Measurements from ENCODE around the gene HNF4A.

Gene HNF4A

GRCh38 chr20:44423480-44423879 lies 68.0 kb downstream of the HNF4A start:
- no peak for DNase-seq (ENCODE audit: low read depth in 3 of 3, low spot score in 1 of 3)

- no peak for DNase-seq (ENCODE audit: low read depth in 3 of 3, low spot score in 1 of 3)
Measured at GRCh38 chr20:44424039-44424495, 68.6 kb downstream of the HNF4A start.

GRCh38 chr20:44425923-44426322 lies 70.4 kb downstream of the HNF4A start:
- no peak for DNase-seq (ENCODE audit: low read depth in 3 of 3, low spot score in 1 of 3)

GRCh38 chr20:44426879-44427790 lies 71.6 kb downstream of the HNF4A start:
- DNase-seq (ENCODE audit: low read depth in 3 of 3, low spot score in 1 of 3): no peak

GRCh38 chr20:44427804-44428173 lies 72.3 kb downstream of the HNF4A start:
- DNase-seq (ENCODE audit: low read depth in 3 of 3, low spot score in 1 of 3): no peak

GRCh38 chr20:44428174-44429016 lies 72.9 kb downstream of the HNF4A start:
- no peak for DNase-seq (ENCODE audit: low read depth in 3 of 3, low spot score in 1 of 3)

DNA sequence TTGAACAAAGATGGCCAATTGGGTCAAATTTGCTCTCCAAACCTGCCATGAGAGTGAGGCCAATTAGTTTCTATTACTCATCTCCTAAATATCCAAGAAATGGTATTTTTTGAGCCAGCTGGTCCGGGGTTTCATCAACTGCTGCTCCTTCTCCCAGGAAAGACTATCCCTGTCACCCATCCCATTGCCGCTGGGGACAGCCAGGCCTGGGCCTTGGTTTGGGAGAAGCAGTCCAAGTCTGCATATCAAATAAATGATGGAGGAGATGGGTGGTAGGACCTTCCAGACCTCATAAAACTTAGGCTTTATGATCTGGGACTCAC lies 73.5 kb downstream of the HNF4A start:
- no peak for DNase-seq (ENCODE audit: low read depth in 3 of 3, low spot score in 1 of 3)

- no peak for DNase-seq (ENCODE audit: low read depth in 3 of 3, low spot score in 1 of 3)
Measured at GRCh38 chr20:44429419-44430269, 74.1 kb downstream of the HNF4A start.

GRCh38 chr20:44430270-44431065 lies 75.0 kb downstream of the HNF4A start:
- DNase-seq (ENCODE audit: low read depth in 3 of 3, low spot score in 1 of 3): no peak

- no peak for DNase-seq (ENCODE audit: low read depth in 3 of 3, low spot score in 1 of 3)
Measured at GRCh38 chr20:44431118-44431501, 75.6 kb downstream of the HNF4A start.

GRCh38 chr20:44431502-44432234 lies 76.2 kb downstream of the HNF4A start:
- DNase-seq (ENCODE audit: low read depth in 3 of 3, low spot score in 1 of 3): no peak

- no peak for DNase-seq (ENCODE audit: low read depth in 3 of 3, low spot score in 1 of 3)
Measured at GRCh38 chr20:44432618-44433577, 77.4 kb downstream of the HNF4A start.

DNA sequence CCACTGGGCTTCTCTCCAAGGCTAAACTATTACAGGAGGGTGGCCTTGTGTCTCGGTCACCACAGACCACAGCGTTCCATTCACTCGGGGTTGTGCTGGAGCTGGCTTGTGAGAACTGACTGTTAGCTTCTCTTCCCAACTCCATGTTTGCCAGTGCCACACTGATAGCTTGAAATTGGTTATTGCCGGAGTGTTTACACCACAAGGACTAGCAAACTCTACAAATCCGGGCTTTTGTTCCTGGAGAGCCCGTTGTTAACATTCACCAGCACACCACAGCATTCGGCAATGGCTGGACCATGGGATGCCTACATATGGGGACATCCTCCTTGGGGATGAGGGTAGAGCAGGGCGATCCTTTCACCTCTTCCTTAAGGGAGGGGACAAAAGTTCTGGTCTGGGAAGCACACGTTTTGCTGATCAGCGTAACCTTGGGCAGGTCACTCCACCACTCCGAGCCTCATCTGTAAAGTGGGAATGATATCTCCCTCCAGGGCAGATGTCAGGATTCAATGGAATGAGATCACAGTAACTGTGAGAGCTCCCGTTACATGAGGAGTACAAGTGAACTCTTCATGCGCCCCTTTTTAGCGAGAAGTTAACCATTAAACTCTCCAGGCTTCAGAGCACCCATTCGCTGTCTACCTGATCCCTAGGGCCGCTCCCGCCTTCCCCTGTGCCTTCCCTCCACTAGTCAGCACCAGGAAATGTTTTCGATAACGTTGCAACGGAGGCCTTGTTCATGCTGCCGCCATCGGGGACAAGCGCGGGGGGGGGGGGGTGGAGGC lies 78.4 kb downstream of the HNF4A start:
- no peak for DNase-seq (ENCODE audit: low read depth in 3 of 3, low spot score in 1 of 3)

DNA sequence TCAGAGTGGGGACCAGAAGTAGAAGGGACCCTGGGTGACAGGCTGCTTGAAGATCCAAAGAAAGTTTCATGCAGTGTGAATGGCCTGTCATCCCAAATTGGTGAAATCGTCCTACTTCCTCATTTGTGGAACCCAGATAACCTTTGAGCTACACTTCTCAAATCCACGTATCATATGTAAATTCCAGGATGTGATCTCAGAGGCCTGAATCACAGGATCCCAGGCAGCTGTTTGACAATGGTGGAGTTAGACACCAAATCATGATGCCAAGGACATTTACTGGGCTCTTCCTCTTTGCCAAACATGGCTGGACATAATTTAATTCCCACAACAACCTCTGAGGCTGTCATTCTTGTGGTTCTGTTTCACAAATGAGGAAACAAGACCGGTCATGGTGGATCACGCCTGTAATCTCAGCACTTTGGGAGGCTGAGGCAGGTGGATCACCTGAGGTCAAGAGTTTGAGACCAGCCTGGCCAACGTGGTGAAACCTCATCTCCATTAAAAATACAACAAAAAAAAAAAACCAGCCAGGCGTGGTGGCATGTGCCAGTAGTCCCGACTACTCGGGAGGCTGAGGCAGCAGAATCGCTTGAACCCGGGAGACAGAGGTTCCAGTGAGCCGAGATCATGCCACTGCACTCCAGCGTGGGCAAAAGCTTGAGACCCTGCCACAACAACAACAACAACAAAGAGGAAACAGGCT lies 80.3 kb downstream of the HNF4A start:
- no peak for DNase-seq (ENCODE audit: low read depth in 3 of 3, low spot score in 1 of 3)

- no peak for DNase-seq (ENCODE audit: low read depth in 3 of 3, low spot score in 1 of 3)
Measured at GRCh38 chr20:44436393-44436792, 80.9 kb downstream of the HNF4A start.

GRCh38 chr20:44437497-44437896 lies 82.0 kb downstream of the HNF4A start:
- DNase-seq (ENCODE audit: low read depth in 3 of 3, low spot score in 1 of 3): no peak

GRCh38 chr20:44438782-44439181 lies 83.3 kb downstream of the HNF4A start:
- no peak for DNase-seq (ENCODE audit: low read depth in 3 of 3, low spot score in 1 of 3)

Measured in stimulated activated CD4-positive, alpha-beta T cell treated with anti-CD3 and anti-CD28 coated beads, TNF-alpha, amount 100 ng/mL, for 1 hour (primary cell).